ENCODE results near the gene RPS6KC1.

DNA sequence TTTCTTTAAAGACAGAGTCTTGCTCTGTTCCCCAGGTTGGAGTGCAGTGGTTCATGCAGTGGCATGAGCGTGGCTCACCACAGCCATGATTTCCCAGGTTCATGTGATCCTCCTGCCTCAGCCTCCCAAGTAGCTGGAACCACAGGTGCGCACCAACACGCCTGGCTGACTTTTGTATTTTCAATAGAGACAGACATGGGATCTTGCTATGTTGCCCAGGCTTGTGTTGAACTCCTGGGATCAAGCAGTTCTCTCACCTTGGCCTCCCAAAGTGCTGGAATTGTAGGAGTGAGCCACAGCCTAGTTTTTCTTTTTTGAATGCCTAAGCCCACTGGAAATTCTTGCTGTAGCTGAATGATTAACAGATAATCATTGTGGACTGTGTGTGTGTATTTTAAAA is 113.5 kb downstream of the RPS6KC1 start:
- TF ChIP-seq EZH2 (IDR thresholded peaks at IDR 0.05): no peak
- no peak for TF ChIP-seq POLR2AphosphoS5 (IDR thresholded peaks at IDR 0.05; ENCODE audit: borderline replicate concordance, low read depth, low read length)
- no peak for TF ChIP-seq FOXP2 (optimal IDR thresholded peaks at IDR 0.05; ENCODE audit: control extremely low read depth, extremely low read length, insufficient read depth)

All from SK-N-MC (cell line).